Measurements from ENCODE around the gene TRAF3IP3. TPM values are rescaled to one million over a fixed set of nuclear protein-coding genes. Genes with fewer than 3 reads are reported as not detected.

The TRAF3IP3 gene
- total RNA-seq, 3 donors from 2014 or later, result 3.6 to 4.6 (median 4.4) TPM

DNA sequence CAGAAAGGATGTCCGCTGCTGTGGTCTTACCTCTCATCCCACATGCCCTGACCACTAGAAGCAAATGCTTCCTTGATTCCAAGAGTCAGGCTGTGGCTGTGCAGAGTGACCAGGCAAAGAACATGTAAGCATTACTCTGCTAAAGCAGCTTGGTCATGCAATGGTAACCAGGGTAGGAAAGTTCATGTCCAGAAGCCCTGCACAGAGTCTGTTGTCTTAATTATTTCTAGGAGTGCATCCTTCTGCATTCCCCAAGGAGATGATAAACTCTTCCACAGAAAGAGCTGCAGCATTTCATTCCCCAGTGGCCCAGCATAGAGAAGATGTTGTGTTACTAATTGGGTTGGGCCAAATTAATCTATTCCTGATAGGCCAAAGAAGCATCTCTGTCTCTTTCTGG lies 61.8 kb downstream of the TRAF3IP3 start:
- peak overlapping the region in 1 of 2 donors; percentile 77 for H3K27ac ChIP-seq
- no peaks in the 10 kb centered on the region for H3K36me3 ChIP-seq
- H3K27me3 ChIP-seq, result no peaks in the 10 kb centered on the region
- intact Hi-C loops (cut with DNase I; ENCODE audit: low total_unique reads), result no loop called here
- H3K4me1 ChIP-seq, result no peaks in the 10 kb centered on the region
- H3K9me3 ChIP-seq, result no peaks in the 10 kb centered on the region
- no peak for DNase-seq (ENCODE audit: low spot score in 2 of 2)
- no peak overlapping the region for H3K4me3 ChIP-seq
- TF ChIP-seq, protein P1, sequence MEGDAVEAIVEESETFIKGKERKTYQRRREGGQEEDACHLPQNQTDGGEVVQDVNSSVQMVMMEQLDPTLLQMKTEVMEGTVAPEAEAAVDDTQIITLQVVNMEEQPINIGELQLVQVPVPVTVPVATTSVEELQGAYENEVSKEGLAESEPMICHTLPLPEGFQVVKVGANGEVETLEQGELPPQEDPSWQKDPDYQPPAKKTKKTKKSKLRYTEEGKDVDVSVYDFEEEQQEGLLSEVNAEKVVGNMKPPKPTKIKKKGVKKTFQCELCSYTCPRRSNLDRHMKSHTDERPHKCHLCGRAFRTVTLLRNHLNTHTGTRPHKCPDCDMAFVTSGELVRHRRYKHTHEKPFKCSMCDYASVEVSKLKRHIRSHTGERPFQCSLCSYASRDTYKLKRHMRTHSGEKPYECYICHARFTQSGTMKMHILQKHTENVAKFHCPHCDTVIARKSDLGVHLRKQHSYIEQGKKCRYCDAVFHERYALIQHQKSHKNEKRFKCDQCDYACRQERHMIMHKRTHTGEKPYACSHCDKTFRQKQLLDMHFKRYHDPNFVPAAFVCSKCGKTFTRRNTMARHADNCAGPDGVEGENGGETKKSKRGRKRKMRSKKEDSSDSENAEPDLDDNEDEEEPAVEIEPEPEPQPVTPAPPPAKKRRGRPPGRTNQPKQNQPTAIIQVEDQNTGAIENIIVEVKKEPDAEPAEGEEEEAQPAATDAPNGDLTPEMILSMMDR (IDR thresholded peaks at IDR 0.05), result no peak
- TF ChIP-seq POLR2AphosphoS5 (IDR thresholded peaks at IDR 0.05) (no peak), POLR2A (IDR thresholded peaks at IDR 0.05) (no peak)

DNA sequence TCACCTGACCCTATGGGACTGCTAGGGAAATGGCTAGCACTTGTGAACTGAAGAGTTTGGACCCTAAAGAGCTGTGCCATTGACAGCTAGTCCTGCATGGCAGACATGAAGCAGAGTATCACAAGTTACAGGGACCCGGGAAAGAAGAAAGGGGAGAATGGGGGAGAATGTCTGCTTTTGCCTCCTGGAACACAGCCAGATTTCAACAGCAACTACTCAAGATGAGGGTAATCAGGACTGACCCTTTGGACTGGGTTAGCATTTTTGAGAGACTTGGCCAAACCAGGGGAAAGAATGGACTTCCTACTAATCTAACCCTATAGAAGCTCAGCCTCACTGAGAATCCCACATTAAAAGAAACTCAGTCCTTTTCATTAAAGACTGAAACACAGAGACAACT lies 63.2 kb downstream of the TRAF3IP3 start:
- H3K27me3 ChIP-seq, result no peaks in the 10 kb centered on the region
- H3K4me3 ChIP-seq, result no peak overlapping the region
- TF ChIP-seq POLR2A (IDR thresholded peaks at IDR 0.05) (no peak), POLR2AphosphoS5 (IDR thresholded peaks at IDR 0.05) (no peak)
- TF ChIP-seq, protein P1 (IDR thresholded peaks at IDR 0.05), result no peak
- H3K36me3 ChIP-seq, result no peaks in the 10 kb centered on the region
- intact Hi-C loops (cut with DNase I; ENCODE audit: low total_unique reads), result no loop called here
- no peak for DNase-seq (ENCODE audit: low spot score in 2 of 2)
- no peaks in the 10 kb centered on the region for H3K4me1 ChIP-seq
- H3K27ac ChIP-seq, result peak overlapping the region; percentile 19 to 30
- H3K9me3 ChIP-seq, result no peaks in the 10 kb centered on the region

- Histone ChIP-seq H3K9me3 (no peaks in the 10 kb centered on the region), H3K36me3 (no peaks in the 10 kb centered on the region), H3K27ac (no peak overlapping the region), H3K27me3 (no peaks in the 10 kb centered on the region), H3K4me3 (no peak overlapping the region), H3K4me1 (no peaks in the 10 kb centered on the region)
- intact Hi-C loops (cut with DNase I; ENCODE audit: low total_unique reads), result no loop called here
- TF ChIP-seq POLR2AphosphoS5 (IDR thresholded peaks at IDR 0.05) (no peak), POLR2A (IDR thresholded peaks at IDR 0.05) (no peak)
- TF ChIP-seq, protein P1 (IDR thresholded peaks at IDR 0.05), result no peak
- no peak for DNase-seq (ENCODE audit: low spot score in 2 of 2)
These were observed 65.1 kb downstream of the TRAF3IP3 start for GRCh38 chr1:209820986-209821385.

DNA sequence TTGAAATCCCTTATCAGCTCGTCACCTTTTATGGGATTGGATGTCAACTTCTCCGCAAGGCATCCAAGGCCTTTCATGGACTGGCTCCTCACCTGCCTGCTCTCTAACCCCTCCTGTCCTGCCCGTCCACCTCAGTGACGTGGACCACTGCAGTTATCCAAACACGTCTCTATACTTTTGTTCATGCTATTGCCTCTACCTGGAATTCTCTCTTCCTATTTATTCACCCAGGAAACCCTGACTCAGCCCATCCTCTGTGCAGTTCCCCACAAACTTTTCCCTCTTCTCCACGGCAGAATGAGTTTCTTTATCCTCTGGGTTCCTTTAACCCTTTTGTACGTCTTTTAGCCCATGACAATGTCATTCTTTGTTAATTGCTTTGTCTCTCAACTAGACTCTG lies 66.9 kb downstream of the TRAF3IP3 start:
- H3K4me3 ChIP-seq, result no peak overlapping the region
- H3K27me3 ChIP-seq, result no peaks in the 10 kb centered on the region
- H3K36me3 ChIP-seq, result no peaks in the 10 kb centered on the region
- no peak overlapping the region for H3K27ac ChIP-seq
- TF ChIP-seq, protein P1 (IDR thresholded peaks at IDR 0.05), result no peak
- TF ChIP-seq POLR2A (IDR thresholded peaks at IDR 0.05), result no peak
- no peak for TF ChIP-seq POLR2AphosphoS5 (IDR thresholded peaks at IDR 0.05)
- no peaks in the 10 kb centered on the region for H3K4me1 ChIP-seq
- intact Hi-C loops (cut with DNase I; ENCODE audit: low total_unique reads), result no loop called here
- no peaks in the 10 kb centered on the region for H3K9me3 ChIP-seq
- DNase-seq (ENCODE audit: low spot score in 2 of 2), result no peak

- H3K27ac ChIP-seq, result peak overlapping the region; percentile 30 to 50
- H3K9me3 ChIP-seq, result no peaks in the 10 kb centered on the region
- no peaks in the 10 kb centered on the region for H3K27me3 ChIP-seq
- TF ChIP-seq POLR2A (IDR thresholded peaks at IDR 0.05), result no peak
- TF ChIP-seq, protein P1 (IDR thresholded peaks at IDR 0.05), result peak in 2 of 3 donors; percentile 59 to 66
- intact Hi-C loops (cut with DNase I; ENCODE audit: low total_unique reads), result no loop called here
- H3K4me1 ChIP-seq, result no peaks in the 10 kb centered on the region
- DNase-seq (ENCODE audit: low spot score in 2 of 2), result no peak
- H3K4me3 ChIP-seq, result peak overlapping the region in 1 of 3 donors; percentile 12
- H3K36me3 ChIP-seq, result no peaks in the 10 kb centered on the region
These were observed 67.5 kb downstream of the TRAF3IP3 start for GRCh38 chr1:209823143-209824041.
